HCT116 (cell line): ENCODE results near the gene WDR59. TPM values are rescaled to one million over a fixed set of nuclear protein-coding genes. Genes with fewer than 3 reads are reported as not detected.
A peak's percentile ranks its signal among the peaks of the same experiment; 100 is the strongest.

ENCODE experiments used
- ATAC-seq: fragments of 200-7000 bp; cut with Tn5 transposase; 2 replicates; pipeline ENCODE4 v1.9.1; 2020; ENCODE audit warnings: mild to moderate bottlenecking, moderate library complexity
- BruUV-seq: library from RNA; stranded (reverse); fragments of 400-500 nt; replicated peaks from 2 replicates; lab custom pipeline; 2021; lab: Mats Ljungman, UMichigan
- CTCF ChIA-PET: fragments of 300-600 bp; sonication (Branson Sonifier 250); formaldehyde crosslinking; loops from one replicate; lab custom pipeline; 2021; ENCODE audit warnings: antibody characterized with exemption; lab: Charles Lee
- POLR2A ChIA-PET: fragments of 300-600, 350-600 bp; sonication (Branson Sonifier 250); formaldehyde crosslinking; loops from one replicate; lab custom pipeline; 2021; ENCODE audit warnings: antibody characterized with exemption; lab: Charles Lee
- RAD21 ChIA-PET, 2 experiments: fragments of 300-600 bp; sonication (Branson Sonifier 250); formaldehyde crosslinking; loops; one replicate each; lab custom pipeline; 2023; ENCODE audit warnings: low total read pairs in 2 of 2; ENCODE audit not compliant: uncharacterized antibody in 2 of 2, unreplicated experiment in 2 of 2, low non-redundant PET in 1 of 2; lab: Charles Lee
- DNase-seq: peaks from one replicate; pipeline ENCODE4 v3.0.0-alpha.2; 2010; ENCODE audit warnings: low read depth, low spot score
- H2AFZ ChIP-seq: fragments of 200-600 bp; shearing (Covaris generic), sonication (generic); 2 replicates; pipeline ENCODE4 v1.6.1; 2017; ENCODE audit warnings: low read depth, mixed run types, mixed read lengths, antibody characterized with exemption, low read length; ENCODE audit not compliant: poor library complexity, severe bottlenecking
- H3K27ac ChIP-seq: 2 replicates; pipeline ENCODE4 v1.5.1; 2012; ENCODE audit warnings: low read depth, low read length
- H3K27me3 ChIP-seq: fragments of 200-600 bp; sonication (generic); 2 replicates; pipeline ENCODE4 v1.6.1; 2016; ENCODE audit warnings: mixed run types, low read length, mixed read lengths; ENCODE audit not compliant: insufficient read depth
- H3K36me3 ChIP-seq, 2 experiments: fragments of 200-500 bp in 1 of 2; fragments of 200-600 bp in 1 of 2; sonication (Bioruptor generic) in 1 of 2; sonication (generic) in 1 of 2; 2 replicates each; pipeline versions ENCODE4 v1.5.1 to v1.6.1; 2014 to 2016; ENCODE audit warnings: low read length in 2 of 2, inconsistent platforms in 1 of 2, mixed read lengths in 1 of 2, mixed run types in 1 of 2; ENCODE audit not compliant: insufficient read depth in 2 of 2, control insufficient read depth in 1 of 2
- H3K4me1 ChIP-seq, 2 experiments: fragments of 200-600 bp in 1 of 2; sonication (generic) in 1 of 2; 2 replicates each; pipeline versions ENCODE4 v1.5.1 to v1.6.1; 2012 to 2017; ENCODE audit warnings: low read length in 2 of 2, inconsistent platforms in 1 of 2, mild to moderate bottlenecking in 1 of 2, mixed read lengths in 1 of 2, mixed run types in 1 of 2, moderate library complexity in 1 of 2; ENCODE audit not compliant: insufficient read depth in 2 of 2, control insufficient read depth in 1 of 2
- H3K4me2 ChIP-seq: fragments of 200-600 bp; sonication (generic); 2 replicates; pipeline ENCODE4 v1.6.1; 2017; ENCODE audit warnings: mixed run types, low read length, mixed read lengths
- H3K4me3 ChIP-seq, 2 experiments: fragments of 200-600 bp in 1 of 2; sonication (generic) in 1 of 2; replicated peaks in 1 of 2; 2 replicates each; pipeline ENCODE4 v1.5.1; 2011 to 2016; ENCODE audit warnings: low read length in 2 of 2, control low read depth in 1 of 2, low read depth in 1 of 2, mild to moderate bottlenecking in 1 of 2, mixed read lengths in 1 of 2, mixed run types in 1 of 2
- H3K79me2 ChIP-seq: fragments of 200-600 bp; sonication (generic); 2 replicates; pipeline ENCODE4 v1.6.1; 2017; ENCODE audit warnings: mild to moderate bottlenecking, mixed run types, low read length, moderate library complexity, mixed read lengths; ENCODE audit not compliant: insufficient read depth
- H3K9ac ChIP-seq: fragments of 200-600 bp; sonication (generic); 2 replicates; pipeline ENCODE4 v1.6.1; 2016; ENCODE audit warnings: low read length, mixed read lengths
- H3K9me2 ChIP-seq: fragments of 200-600 bp; sonication (generic), shearing (Covaris generic); 2 replicates; pipeline ENCODE4 v1.6.1; 2017; ENCODE audit warnings: mixed run types, mild to moderate bottlenecking, moderate library complexity; ENCODE audit not compliant: insufficient read depth
- H3K9me3 ChIP-seq, 2 experiments: fragments of 200-500 bp in 1 of 2; fragments of 200-600 bp in 1 of 2; sonication (Bioruptor generic) in 1 of 2; sonication (generic) in 1 of 2; 2 replicates each; pipeline ENCODE4 v1.6.1; 2014 to 2017; ENCODE audit warnings: low read length in 2 of 2, mixed read lengths in 2 of 2, inconsistent platforms in 1 of 2, low read depth in 1 of 2, mild to moderate bottlenecking in 1 of 2, mixed run types in 1 of 2, moderate library complexity in 1 of 2; ENCODE audit not compliant: control insufficient read depth in 1 of 2, insufficient read depth in 1 of 2
- H4K20me1 ChIP-seq: fragments of 200-600 bp; sonication (generic), shearing (Covaris generic); 2 replicates; pipeline ENCODE4 v1.6.1; 2017; ENCODE audit warnings: mixed run types, mild to moderate bottlenecking, moderate library complexity; ENCODE audit not compliant: insufficient read depth
- CBX3 ChIP-seq: IDR thresholded peaks from 2 replicates; pipeline ENCODE4 v1.6.1; 2012; ENCODE audit warnings: low read depth
- CEBPB ChIP-seq: IDR thresholded peaks from 2 replicates; pipeline ENCODE4 v1.6.1; 2012; ENCODE audit warnings: low read depth
- CTCF ChIP-seq, 3 experiments: fragments of 200-600 bp in 1 of 3; sonication (generic) in 1 of 3; IDR thresholded peaks in 2 of 3; conservative IDR thresholded peaks in 1 of 3; 2 replicates each; pipeline ENCODE4 v1.5.1; 2012 to 2017; ENCODE audit warnings: low read depth in 2 of 3, low read length in 2 of 3, antibody characterized with exemption in 1 of 3, borderline replicate concordance in 1 of 3, control low read depth in 1 of 3, mild to moderate bottlenecking in 1 of 3, mixed read lengths in 1 of 3, mixed run types in 1 of 3, moderate library complexity in 1 of 3; ENCODE audit not compliant: insufficient read depth in 1 of 3
- EGR1 ChIP-seq: IDR thresholded peaks from 2 replicates; pipeline ENCODE4 v1.6.1; 2012; ENCODE audit warnings: low read depth
- EZH2 ChIP-seq: fragments of 200-600 bp; sonication (generic); IDR thresholded peaks from 2 replicates; pipeline ENCODE4 v1.6.1; 2017; ENCODE audit warnings: antibody characterized with exemption, mixed run types
- EZH2phosphoT487 ChIP-seq: fragments of 200-600 bp; IDR thresholded peaks from 2 replicates; pipeline ENCODE4 v1.6.1; 2018; ENCODE audit warnings: antibody characterized with exemption, borderline replicate concordance
- JUND ChIP-seq: IDR thresholded peaks from 2 replicates; pipeline ENCODE4 v1.6.1; 2012
- POLR2A ChIP-seq: IDR thresholded peaks from 2 replicates; pipeline ENCODE4 v1.7.0; 2011; ENCODE audit warnings: borderline replicate concordance; ENCODE audit not compliant: insufficient read depth, insufficient read length; ENCODE audit errors: extremely low read depth
- RAD21 ChIP-seq: IDR thresholded peaks from 2 replicates; pipeline ENCODE4 v1.6.1; 2012; ENCODE audit warnings: low read depth, mild to moderate bottlenecking
- SP1 ChIP-seq: IDR thresholded peaks from 2 replicates; pipeline ENCODE4 v1.6.1; 2012; ENCODE audit warnings: low read depth
- SRF ChIP-seq: IDR thresholded peaks from 2 replicates; pipeline ENCODE4 v1.6.1; 2012; ENCODE audit warnings: low read depth
- YY1 ChIP-seq: IDR thresholded peaks from 2 replicates; pipeline ENCODE4 v1.6.1; 2011; ENCODE audit warnings: low read length, low read depth, moderate library complexity, mild to moderate bottlenecking; ENCODE audit not compliant: insufficient replicate concordance; ENCODE audit errors: extremely low read depth
- ZFX ChIP-seq: fragments of 450-650 bp; IDR thresholded peaks from 2 replicates; pipeline ENCODE4 v1.6.1; 2017
- intact Hi-C: fragments of 100-400 bp; cut with micrococcal nuclease; formaldehyde crosslinking; loops from 2 replicates; pipeline ENCODE4 v1.10.0; 2022
- total RNA-seq: library from RNA; stranded (reverse); gene quantifications from one replicate; pipeline ENCODE4 v1.2.1, GENCODE V29; 2021; ENCODE audit not compliant: unreplicated experiment
- TF ChIP-seq, protein P1 (sequence below): IDR thresholded peaks from 2 replicates; pipeline ENCODE4 v1.6.1; 2011; ENCODE audit warnings: mild to moderate bottlenecking, low read length, moderate library complexity; ENCODE audit not compliant: insufficient replicate concordance; ENCODE audit errors: extremely low read depth
- TF ChIP-seq, protein P2 (sequence below): IDR thresholded peaks from 2 replicates; pipeline ENCODE4 v1.6.1; 2012

Gene WDR59
- total RNA-seq, 1 experiment from 2014 or later: 96.9 TPM

DNA sequence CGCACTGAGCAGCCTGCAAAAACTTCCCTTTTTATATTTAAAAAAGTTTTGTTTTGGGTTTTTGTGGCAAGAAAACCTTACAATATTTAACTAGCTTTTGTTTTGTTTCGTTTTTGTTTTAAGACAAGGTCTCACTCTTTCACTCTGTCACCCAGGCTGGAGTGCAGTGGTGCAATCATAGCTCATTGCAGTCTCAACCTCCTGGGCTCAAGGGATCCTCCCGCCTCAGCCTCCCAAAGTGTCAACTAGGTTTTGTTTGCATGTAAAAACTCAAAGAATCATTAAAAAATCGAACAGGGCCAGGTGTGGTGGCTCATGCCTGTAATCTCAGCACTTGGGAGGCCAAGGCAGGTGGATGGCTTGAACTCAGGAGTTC, 132.4 kb downstream of the WDR59 start:
- CTCF ChIA-PET: interaction anchor here (1.9 kb wide), 1 partner anchor 10 kb away, joined by 10 read pairs; no protein-coding TSS in a partner anchor
- TF ChIP-seq RAD21: no peak
- BruUV-seq: no TSS peak
- RAD21 ChIA-PET: no interaction called here
- Histone ChIP-seq H3K9me2 (no peaks in the 10 kb centered on the region), H3K27ac (no peak overlapping the region), H3K4me2 (peak overlapping the region; percentile 47), H3K79me2 (no peaks in the 10 kb centered on the region), H3K9me3 (no peaks in the 10 kb centered on the region), H3K4me3 (no peak overlapping the region), H3K9ac (no peak overlapping the region), H2AFZ (peak overlapping the region; percentile 54), H3K4me1 (no peaks in the 10 kb centered on the region), H3K36me3 (no peaks in the 10 kb centered on the region), H4K20me1 (no peaks in the 10 kb centered on the region), H3K27me3 (no peaks in the 10 kb centered on the region)
- intact Hi-C loops: no loop called here
- ATAC-seq: no peak
- POLR2A ChIA-PET: no interaction called here
- no peak for DNase-seq

DNA sequence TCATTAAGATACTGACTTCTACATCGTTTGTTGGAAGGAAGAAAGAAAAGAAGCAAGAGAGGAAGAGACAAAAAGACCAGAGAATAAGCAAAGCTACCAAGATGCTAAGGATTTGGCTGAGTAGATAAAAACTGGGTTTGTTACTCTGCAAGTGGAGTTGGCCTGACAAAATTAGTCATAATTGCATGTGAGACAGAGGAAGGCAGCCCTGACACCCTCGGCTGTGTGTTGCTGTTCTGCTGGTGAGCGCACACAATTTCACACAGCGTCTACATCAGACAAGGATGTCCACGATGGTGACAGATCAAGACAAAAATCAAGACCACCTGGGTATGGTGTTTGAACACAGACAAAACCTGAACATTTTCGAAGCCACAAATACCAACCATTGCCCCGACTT, 134.9 kb downstream of the WDR59 start:
- Histone ChIP-seq H3K79me2 (no peaks in the 10 kb centered on the region), H4K20me1 (no peaks in the 10 kb centered on the region), H3K27me3 (no peaks in the 10 kb centered on the region), H3K9me3 (no peaks in the 10 kb centered on the region), H3K36me3 (no peaks in the 10 kb centered on the region), H3K27ac (no peak overlapping the region), H3K4me2 (no peak overlapping the region), H3K4me1 (no peaks in the 10 kb centered on the region), H2AFZ (no peak overlapping the region), H3K4me3 (no peak overlapping the region)
- no TSS peak for BruUV-seq
- DNase-seq (no peak), ATAC-seq (no peak)
- intact Hi-C loops: no loop called here
- POLR2A ChIA-PET: no interaction called here
- RAD21 ChIA-PET: no interaction called here
- TF ChIP-seq EGR1: no peak
- no peak for TF ChIP-seq CBX3
- TF ChIP-seq RAD21: no peak
- no peak for TF ChIP-seq POLR2A
- TF ChIP-seq CEBPB: no peak
- no peak for TF ChIP-seq CTCF (IDR thresholded peaks at IDR 0.05 in 2 of 3, conservative IDR thresholded peaks at IDR 0.05 in 1 of 3; ENCODE audit: borderline replicate concordance in 1 of 3, insufficient read depth in 1 of 3, low read depth in 2 of 3, low read length in 2 of 3)
- TF ChIP-seq SRF: no peak
- TF ChIP-seq, protein P1, sequence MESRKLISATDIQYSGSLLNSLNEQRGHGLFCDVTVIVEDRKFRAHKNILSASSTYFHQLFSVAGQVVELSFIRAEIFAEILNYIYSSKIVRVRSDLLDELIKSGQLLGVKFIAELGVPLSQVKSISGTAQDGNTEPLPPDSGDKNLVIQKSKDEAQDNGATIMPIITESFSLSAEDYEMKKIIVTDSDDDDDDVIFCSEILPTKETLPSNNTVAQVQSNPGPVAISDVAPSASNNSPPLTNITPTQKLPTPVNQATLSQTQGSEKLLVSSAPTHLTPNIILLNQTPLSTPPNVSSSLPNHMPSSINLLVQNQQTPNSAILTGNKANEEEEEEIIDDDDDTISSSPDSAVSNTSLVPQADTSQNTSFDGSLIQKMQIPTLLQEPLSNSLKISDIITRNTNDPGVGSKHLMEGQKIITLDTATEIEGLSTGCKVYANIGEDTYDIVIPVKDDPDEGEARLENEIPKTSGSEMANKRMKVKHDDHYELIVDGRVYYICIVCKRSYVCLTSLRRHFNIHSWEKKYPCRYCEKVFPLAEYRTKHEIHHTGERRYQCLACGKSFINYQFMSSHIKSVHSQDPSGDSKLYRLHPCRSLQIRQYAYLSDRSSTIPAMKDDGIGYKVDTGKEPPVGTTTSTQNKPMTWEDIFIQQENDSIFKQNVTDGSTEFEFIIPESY: no peak
- TF ChIP-seq YY1: no peak
- no peak for TF ChIP-seq EZH2phosphoT487
- TF ChIP-seq, protein P2, sequence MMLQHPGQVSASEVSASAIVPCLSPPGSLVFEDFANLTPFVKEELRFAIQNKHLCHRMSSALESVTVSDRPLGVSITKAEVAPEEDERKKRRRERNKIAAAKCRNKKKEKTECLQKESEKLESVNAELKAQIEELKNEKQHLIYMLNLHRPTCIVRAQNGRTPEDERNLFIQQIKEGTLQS: no peak
- no peak for TF ChIP-seq ZFX
- no peak for TF ChIP-seq JUND
- TF ChIP-seq SP1: no peak
- no peak for TF ChIP-seq EZH2
- TF ChIP-seq, all 23 proteins: peak for 0
- no peaks in the 10 kb centered on the region for H3K9me2 ChIP-seq
- CTCF ChIA-PET: no interaction called here
- H3K9ac ChIP-seq: no peak overlapping the region
